ENCODE measurements around the gene ATF4. TPM values are rescaled to one million over a fixed set of nuclear protein-coding genes. Genes with fewer than 3 reads are reported as not detected.

The ATF4 gene
- total and polyA plus RNA-seq, 4 experiments from 2014 or later, result 44.4 to 278 (median 187) TPM

DNA sequence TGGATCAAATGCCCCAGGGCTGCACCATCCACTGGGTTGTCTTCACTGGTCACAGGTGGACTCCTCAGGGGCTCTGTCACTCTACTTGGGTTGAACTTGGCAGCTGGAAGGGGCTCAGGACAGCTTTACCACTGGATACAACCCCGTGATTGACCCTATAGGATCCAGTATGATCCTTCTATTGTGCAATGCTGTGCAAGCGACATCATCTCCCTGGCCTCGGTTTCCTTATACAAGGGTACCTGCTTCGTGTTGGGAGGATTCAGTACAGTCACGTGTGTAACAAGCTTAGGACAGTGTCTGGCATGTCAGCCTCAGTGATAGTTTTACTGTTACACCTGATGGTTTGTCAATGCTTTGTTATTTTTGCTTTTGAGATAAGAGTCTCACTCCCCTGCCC, 38.8 kb upstream of the ATF4 start:
- Histone ChIP-seq H3K36me3 (ENCODE audit: insufficient read depth, low read length) (no peaks in the 10 kb centered on the region), H3K4me1 (ENCODE audit: insufficient read depth, low read length) (no peaks in the 10 kb centered on the region), H3K9me3 (ENCODE audit: control insufficient read depth in 1 of 2, low read length in 2 of 2) (no peaks in the 10 kb centered on the region), H3K27me3 (ENCODE audit: insufficient read depth, low read length) (no peaks in the 10 kb centered on the region), H3K27ac (ENCODE audit: low read depth, low read length) (no peak overlapping the region), H3K4me3 (ENCODE audit: low read length in 2 of 2) (no peak overlapping the region)
- no peak for DNase-seq
- H3K4me3 Mint-ChIP-seq, result no peak overlapping the region
- no peaks in the 10 kb centered on the region for H3K9me3 Mint-ChIP-seq
- H3K27ac Mint-ChIP-seq, result no peak overlapping the region
- H3K27me3 Mint-ChIP-seq, result peaks cover 0 to 1% of the 10 kb centered on the region in 2 donors
- intact Hi-C loops (cut with micrococcal nuclease), result no loop called here
- no peaks in the 10 kb centered on the region for H3K4me1 Mint-ChIP-seq
- ChIA-PET CTCF (ENCODE audit: partially characterized antibody) (interaction anchor here (1.2 to 1.5 kb wide), 2 partner anchors 8 to 12 kb away, joined by 3 to 5 read pairs; no protein-coding TSS in a partner anchor), POLR2A (ENCODE audit: partially characterized antibody) (no interaction called here)
- no peaks in the 10 kb centered on the region for H3K36me3 Mint-ChIP-seq

DNA sequence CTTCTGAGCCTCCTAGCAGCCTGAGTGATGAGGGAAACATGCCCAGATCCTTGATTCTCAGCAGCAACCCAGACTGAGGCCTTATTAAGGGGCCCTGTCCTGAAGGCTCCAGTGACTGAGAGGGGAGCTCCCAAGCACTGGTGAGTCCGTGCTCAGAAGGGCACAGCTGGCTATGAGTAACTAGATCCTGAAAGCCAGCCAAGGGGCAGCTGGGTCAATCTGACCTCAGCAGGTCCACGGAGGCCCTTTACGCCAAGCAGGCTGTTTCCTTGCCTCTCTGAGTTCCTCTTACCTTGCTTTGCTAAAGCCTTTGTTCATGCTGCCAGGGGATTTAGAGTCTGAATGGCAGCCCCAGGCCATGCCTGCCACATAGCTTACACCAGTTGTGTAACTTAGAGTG, 37.6 kb upstream of the ATF4 start:
- POLR2A ChIA-PET (ENCODE audit: partially characterized antibody), result interaction anchor here (1.6 kb wide), 1 partner anchor 46 kb away, joined by 4 read pairs; no protein-coding TSS in a partner anchor
- intact Hi-C loops (cut with micrococcal nuclease), result no loop called here
- no peaks in the 10 kb centered on the region for H3K36me3 ChIP-seq (ENCODE audit: insufficient read depth, low read length)

DNA sequence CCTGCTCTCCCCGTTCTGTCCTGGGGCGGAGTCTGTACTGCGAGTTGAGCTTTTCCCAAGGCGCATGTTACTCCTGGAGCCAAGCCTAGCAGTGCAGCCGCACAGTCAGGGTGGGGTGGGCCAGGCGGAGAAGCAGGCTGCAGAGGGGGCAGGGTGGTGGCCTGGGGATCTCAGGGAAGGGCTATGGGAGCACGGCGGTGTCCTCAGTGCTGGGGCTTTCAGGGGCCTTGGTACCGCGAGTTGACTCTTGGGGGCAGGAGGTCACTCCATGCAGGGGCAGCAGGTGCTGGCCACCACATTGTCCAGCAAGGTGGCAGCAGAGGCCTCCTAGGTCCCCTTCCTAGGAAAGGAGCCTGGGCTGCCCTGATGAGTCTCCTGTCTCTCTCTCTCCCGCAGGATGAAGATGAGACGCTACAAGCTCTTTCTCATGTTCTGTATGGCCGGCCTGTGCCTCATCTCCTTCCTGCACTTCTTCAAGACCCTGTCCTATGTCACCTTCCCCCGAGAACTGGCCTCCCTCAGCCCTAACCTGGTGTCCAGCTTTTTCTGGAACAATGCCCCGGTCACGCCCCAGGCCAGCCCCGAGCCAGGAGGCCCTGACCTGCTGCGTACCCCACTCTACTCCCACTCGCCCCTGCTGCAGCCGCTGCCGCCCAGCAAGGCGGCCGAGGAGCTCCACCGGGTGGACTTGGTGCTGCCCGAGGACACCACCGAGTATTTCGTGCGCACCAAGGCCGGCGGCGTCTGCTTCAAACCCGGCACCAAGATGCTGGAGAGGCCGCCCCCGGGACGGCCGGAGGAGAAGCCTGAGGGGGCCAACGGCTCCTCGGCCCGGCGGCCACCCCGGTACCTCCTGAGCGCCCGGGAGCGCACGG, 33.2 kb upstream of the ATF4 start:
- intact Hi-C loops (cut with micrococcal nuclease), result no loop called here
- Mint-ChIP-seq H3K9me3 (no peaks in the 10 kb centered on the region), H3K4me1 (peaks cover 3 to 8% (median 6%) of the 10 kb centered on the region in 4 donors), H3K4me3 (no peak overlapping the region), H3K27ac (no peak overlapping the region), H3K36me3 (no peaks in the 10 kb centered on the region), H3K27me3 (no peaks in the 10 kb centered on the region)
- POLR2A ChIA-PET (ENCODE audit: partially characterized antibody), result interaction anchor here (0.7 kb wide), 1 partner anchor 45 kb away, joined by 3 read pairs; the partner anchor contains the start of gene RPS19BP1
- H3K27me3 ChIP-seq (ENCODE audit: insufficient read depth, low read length), result no peaks in the 10 kb centered on the region
- CTCF ChIA-PET (ENCODE audit: partially characterized antibody), result interaction anchor here (0.9 to 1.6 kb wide), 2 partner anchors 9 to 42 kb away, joined by 4 to 5 read pairs; no protein-coding TSS in a partner anchor
- no peak for DNase-seq
- no peaks in the 10 kb centered on the region for H3K9me3 ChIP-seq (ENCODE audit: control insufficient read depth in 1 of 2, low read length in 2 of 2)
- no peak overlapping the region for H3K4me3 ChIP-seq (ENCODE audit: low read length in 2 of 2)
- H3K27ac ChIP-seq (ENCODE audit: low read depth, low read length), result no peak overlapping the region
- no peaks in the 10 kb centered on the region for H3K36me3 ChIP-seq (ENCODE audit: insufficient read depth, low read length)
- peaks cover 6% of the 10 kb centered on the region for H3K4me1 ChIP-seq (ENCODE audit: insufficient read depth, low read length)

More for the DNA sequence above, 37.6 kb upstream of the ATF4 start:
- Mint-ChIP-seq H3K27me3 (peaks cover 0 to 1% of the 10 kb centered on the region in 2 donors), H3K4me1 (no peaks in the 10 kb centered on the region), H3K36me3 (no peaks in the 10 kb centered on the region), H3K27ac (peak overlapping the region in 1 of 7 donors; percentile 52), H3K9me3 (no peaks in the 10 kb centered on the region), H3K4me3 (no peak overlapping the region)
- no peak overlapping the region for H3K27ac ChIP-seq (ENCODE audit: low read depth, low read length)
- H3K4me3 ChIP-seq (ENCODE audit: low read length in 2 of 2), result no peak overlapping the region
- no peaks in the 10 kb centered on the region for H3K27me3 ChIP-seq (ENCODE audit: insufficient read depth, low read length)
- no peak for DNase-seq
- CTCF ChIA-PET (ENCODE audit: partially characterized antibody), result interaction anchor here (2.1 kb wide), 1 partner anchor 14 kb away, joined by 7 read pairs; no protein-coding TSS in a partner anchor
- H3K9me3 ChIP-seq (ENCODE audit: control insufficient read depth in 1 of 2, low read length in 2 of 2), result no peaks in the 10 kb centered on the region
- H3K4me1 ChIP-seq (ENCODE audit: insufficient read depth, low read length), result no peaks in the 10 kb centered on the region

DNA sequence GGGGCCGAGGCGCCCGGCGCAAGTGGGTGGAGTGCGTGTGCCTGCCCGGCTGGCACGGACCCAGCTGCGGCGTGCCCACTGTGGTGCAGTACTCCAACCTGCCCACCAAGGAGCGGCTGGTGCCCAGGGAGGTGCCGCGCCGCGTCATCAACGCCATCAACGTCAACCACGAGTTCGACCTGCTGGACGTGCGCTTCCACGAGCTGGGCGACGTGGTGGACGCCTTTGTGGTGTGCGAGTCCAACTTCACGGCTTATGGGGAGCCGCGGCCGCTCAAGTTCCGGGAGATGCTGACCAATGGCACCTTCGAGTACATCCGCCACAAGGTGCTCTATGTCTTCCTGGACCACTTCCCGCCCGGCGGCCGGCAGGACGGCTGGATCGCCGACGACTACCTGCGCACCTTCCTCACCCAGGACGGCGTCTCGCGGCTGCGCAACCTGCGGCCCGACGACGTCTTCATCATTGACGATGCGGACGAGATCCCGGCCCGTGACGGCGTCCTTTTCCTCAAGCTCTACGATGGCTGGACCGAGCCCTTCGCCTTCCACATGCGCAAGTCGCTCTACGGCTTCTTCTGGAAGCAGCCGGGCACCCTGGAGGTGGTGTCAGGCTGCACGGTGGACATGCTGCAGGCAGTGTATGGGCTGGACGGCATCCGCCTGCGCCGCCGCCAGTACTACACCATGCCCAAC, 32.4 kb upstream of the ATF4 start:
- POLR2A ChIA-PET (ENCODE audit: partially characterized antibody), result no interaction called here

DNA sequence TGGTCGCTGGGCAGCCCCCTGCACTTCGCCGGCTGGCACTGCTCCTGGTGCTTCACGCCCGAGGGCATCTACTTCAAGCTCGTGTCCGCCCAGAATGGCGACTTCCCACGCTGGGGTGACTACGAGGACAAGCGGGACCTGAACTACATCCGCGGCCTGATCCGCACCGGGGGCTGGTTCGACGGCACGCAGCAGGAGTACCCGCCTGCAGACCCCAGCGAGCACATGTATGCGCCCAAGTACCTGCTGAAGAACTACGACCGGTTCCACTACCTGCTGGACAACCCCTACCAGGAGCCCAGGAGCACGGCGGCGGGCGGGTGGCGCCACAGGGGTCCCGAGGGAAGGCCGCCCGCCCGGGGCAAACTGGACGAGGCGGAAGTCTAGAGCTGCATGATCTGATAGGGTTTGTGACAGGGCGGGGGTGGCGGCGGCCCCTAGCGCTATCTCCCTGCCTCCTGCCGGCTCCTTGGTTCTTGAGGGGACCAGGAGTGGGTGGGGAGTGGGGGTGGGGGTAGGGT, 31.7 kb upstream of the ATF4 start:
- no peak overlapping the region for H3K27ac ChIP-seq (ENCODE audit: low read depth, low read length)
- POLR2A ChIA-PET (ENCODE audit: partially characterized antibody), result no interaction called here
- Mint-ChIP-seq H3K9me3 (no peaks in the 10 kb centered on the region), H3K36me3 (no peaks in the 10 kb centered on the region), H3K27ac (no peak overlapping the region), H3K4me3 (no peak overlapping the region), H3K27me3 (no peaks in the 10 kb centered on the region), H3K4me1 (peaks cover 5 to 13% (median 8%) of the 10 kb centered on the region in 4 donors)
- intact Hi-C loops (cut with micrococcal nuclease), result no loop called here
- no peak overlapping the region for H3K4me3 ChIP-seq (ENCODE audit: low read length in 2 of 2)
- no peaks in the 10 kb centered on the region for H3K9me3 ChIP-seq (ENCODE audit: control insufficient read depth in 1 of 2, low read length in 2 of 2)
- no peaks in the 10 kb centered on the region for H3K27me3 ChIP-seq (ENCODE audit: insufficient read depth, low read length)
- CTCF ChIA-PET (ENCODE audit: partially characterized antibody), result interaction anchor here (11.6 kb wide), 1 partner anchor 38 kb away, joined by 345 read pairs; the partner anchor contains the start of gene RPS19BP1
- DNase-seq, result no peak
- H3K36me3 ChIP-seq (ENCODE audit: insufficient read depth, low read length), result no peaks in the 10 kb centered on the region
- peaks cover 6% of the 10 kb centered on the region for H3K4me1 ChIP-seq (ENCODE audit: insufficient read depth, low read length)

More for the DNA sequence above, 32.4 kb upstream of the ATF4 start:
- CTCF ChIA-PET (ENCODE audit: partially characterized antibody), result interaction anchor here (1.6 to 11.6 kb wide), 2 partner anchors 39 to 41 kb away, joined by 4 to 345 read pairs; partner anchors contain the start of gene RPS19BP1
- Mint-ChIP-seq H3K4me1 (peaks cover 3 to 8% (median 6%) of the 10 kb centered on the region in 4 donors), H3K27me3 (no peaks in the 10 kb centered on the region), H3K4me3 (no peak overlapping the region), H3K9me3 (no peaks in the 10 kb centered on the region), H3K27ac (peak overlapping the region in 1 of 7 donors; percentile 80), H3K36me3 (no peaks in the 10 kb centered on the region)
- no peaks in the 10 kb centered on the region for H3K27me3 ChIP-seq (ENCODE audit: insufficient read depth, low read length)
- peaks cover 6% of the 10 kb centered on the region for H3K4me1 ChIP-seq (ENCODE audit: insufficient read depth, low read length)
- no peaks in the 10 kb centered on the region for H3K9me3 ChIP-seq (ENCODE audit: control insufficient read depth in 1 of 2, low read length in 2 of 2)
- no peak overlapping the region for H3K4me3 ChIP-seq (ENCODE audit: low read length in 2 of 2)
- intact Hi-C loops (cut with micrococcal nuclease), result no loop called here
- H3K27ac ChIP-seq (ENCODE audit: low read depth, low read length), result no peak overlapping the region
- H3K36me3 ChIP-seq (ENCODE audit: insufficient read depth, low read length), result no peaks in the 10 kb centered on the region
- no peak for DNase-seq

DNA sequence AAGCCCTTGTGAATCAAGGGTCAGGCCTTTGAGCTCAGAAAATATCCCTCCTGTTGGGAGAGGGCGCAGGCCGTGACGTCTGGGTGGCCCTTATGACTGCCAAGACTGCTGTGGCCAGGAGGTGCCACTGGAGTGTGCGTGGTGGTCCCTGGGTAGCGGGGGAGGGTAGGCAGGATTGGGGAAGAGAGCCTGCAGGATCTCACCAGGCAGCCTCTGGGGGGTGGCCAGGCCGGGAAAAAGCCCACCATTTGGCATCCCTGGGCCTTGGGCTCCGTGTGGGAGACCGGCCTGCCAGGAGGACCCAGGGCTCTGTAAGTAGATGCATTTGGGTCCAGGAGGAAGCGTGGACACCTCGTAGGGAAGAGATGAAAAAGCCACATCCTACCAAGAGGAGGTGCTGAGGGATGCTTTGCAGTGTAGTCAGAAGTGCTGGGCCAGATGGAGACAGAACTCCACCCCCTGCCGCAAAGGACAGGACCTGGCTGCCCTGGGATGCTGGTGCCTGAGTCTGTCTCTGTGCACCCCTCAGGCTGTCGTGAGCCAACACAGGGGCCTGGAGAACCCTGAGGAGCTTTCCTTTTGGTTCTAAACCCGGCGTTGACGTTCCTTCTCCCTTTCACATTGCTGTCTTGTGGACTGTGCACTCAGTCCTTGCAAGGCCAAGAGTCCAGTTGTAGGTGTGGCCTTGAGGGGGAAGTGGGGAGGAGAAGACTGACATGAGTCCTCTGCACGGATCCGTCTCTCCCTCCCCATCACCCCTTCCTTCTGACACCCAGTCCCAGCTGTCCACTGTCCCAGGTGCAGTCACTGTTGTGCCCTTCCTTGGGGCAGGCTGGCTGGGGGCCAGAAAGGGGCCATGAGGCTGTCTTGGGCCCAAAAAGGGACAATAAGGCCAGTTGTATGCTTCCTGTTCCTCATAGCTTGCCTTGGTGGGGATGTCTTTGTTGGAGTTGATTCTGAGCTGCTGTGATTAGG, 31.0 kb upstream of the ATF4 start:
- Histone ChIP-seq H3K27ac (ENCODE audit: low read depth, low read length) (no peak overlapping the region), H3K4me1 (ENCODE audit: insufficient read depth, low read length) (peaks cover 6% of the 10 kb centered on the region), H3K27me3 (ENCODE audit: insufficient read depth, low read length) (no peaks in the 10 kb centered on the region), H3K9me3 (ENCODE audit: control insufficient read depth in 1 of 2, low read length in 2 of 2) (no peaks in the 10 kb centered on the region), H3K36me3 (ENCODE audit: insufficient read depth, low read length) (no peaks in the 10 kb centered on the region), H3K4me3 (ENCODE audit: low read length in 2 of 2) (no peak overlapping the region)
- ChIA-PET POLR2A (ENCODE audit: partially characterized antibody) (interaction anchor here (0.6 to 6.5 kb wide), 9 partner anchors 13 to 555 kb away, joined by 3 to 83 read pairs (median 10); partner anchors contain the start of genes ATF4, MIEF1, RPL3 and RPS19BP1), CTCF (ENCODE audit: partially characterized antibody) (interaction anchor here (0.9 to 11.6 kb wide), 10 partner anchors 8 to 535 kb away, joined by 3 to 345 read pairs (median 6); partner anchors contain the start of genes ATF4, MIEF1, RPS19BP1 and TAB1)
- no peaks in the 10 kb centered on the region for H3K27me3 Mint-ChIP-seq
- no peak overlapping the region for H3K27ac Mint-ChIP-seq
- peak overlapping the region in 1 of 8 donors; percentile 17 for H3K4me3 Mint-ChIP-seq
- no peaks in the 10 kb centered on the region for H3K36me3 Mint-ChIP-seq
- no peaks in the 10 kb centered on the region for H3K9me3 Mint-ChIP-seq
- intact Hi-C loops (cut with micrococcal nuclease), result loop anchor here (1.0 kb wide), 1 partner anchor 43 kb away; the partner anchor contains the start of gene RPS19BP1
- no peak for DNase-seq
- H3K4me1 Mint-ChIP-seq, result peaks cover 5 to 13% (median 9%) of the 10 kb centered on the region in 4 donors

Measured in CD4-positive, alpha-beta memory T cell (primary cell).